GM19238 (cell line): ENCODE measurements around the gene CCNT1.
"Not testable (repeated sequence)": the region's sequence is repeated elsewhere in the genome, so short reads cannot be mapped to it uniquely, and the experiment has no call there.

Experiments
- DNase-seq: peaks from one replicate; pipeline ENCODE4 v3.0.0; 2011; ENCODE audit warnings: low spot score; ENCODE audit not compliant: insufficient read length

CCNT1 gene

GRCh38 chr12:48691826-48692487 is 24.6 kb downstream of the CCNT1 start:
- no peak for DNase-seq

GRCh38 chr12:48690990-48691389 is 25.5 kb downstream of the CCNT1 start:
- DNase-seq, result no peak

- DNase-seq, result no peak
These were observed 26.1 kb downstream of the CCNT1 start for GRCh38 chr12:48690436-48690835.

- DNase-seq, result no peak
These were observed 27.7 kb downstream of the CCNT1 start for GRCh38 chr12:48688836-48689235.

GRCh38 chr12:48687592-48687991 is 28.9 kb downstream of the CCNT1 start:
- no peak for DNase-seq

GRCh38 chr12:48686615-48687334 is 29.7 kb downstream of the CCNT1 start:
- no peak for DNase-seq

GRCh38 chr12:48686037-48686595 is 30.4 kb downstream of the CCNT1 start:
- DNase-seq, result no peak

GRCh38 chr12:48683534-48683933 is 33.0 kb downstream of the CCNT1 start:
- no peak for DNase-seq

- DNase-seq, result no peak
These were observed 33.6 kb downstream of the CCNT1 start for GRCh38 chr12:48682927-48683326.

GRCh38 chr12:48682533-48682905 is 34.0 kb downstream of the CCNT1 start:
- not testable (repeated sequence) for DNase-seq

GRCh38 chr12:48681710-48682532 is 34.6 kb downstream of the CCNT1 start, which contains the start of gene KANSL2:
KANSL2 (minus strand) TSS chr12:48682238; CDS start chr12:48681632, 606 bp downstream.
- DNase-seq, result peak; percentile 94

GRCh38 chr12:48681399-48681709 is 35.2 kb downstream of the CCNT1 start:
- DNase-seq, result peak; percentile 16

- DNase-seq, result no peak
These were observed 35.6 kb downstream of the CCNT1 start for GRCh38 chr12:48680861-48681260.

GRCh38 chr12:48678551-48679185 is 37.8 kb downstream of the CCNT1 start:
- no peak for DNase-seq

GRCh38 chr12:48671231-48671856 is 45.2 kb downstream of the CCNT1 start:
- DNase-seq, result no peak

GRCh38 chr12:48668996-48669395 is 47.5 kb downstream of the CCNT1 start:
- no peak for DNase-seq

GRCh38 chr12:48659863-48660262 is 56.6 kb downstream of the CCNT1 start:
- DNase-seq, result no peak

- no peak for DNase-seq
These were observed 64.8 kb downstream of the CCNT1 start for GRCh38 chr12:48651681-48652080.

- DNase-seq, result not testable (repeated sequence)
These were observed 71.2 kb downstream of the CCNT1 start for GRCh38 chr12:48645354-48645753.

GRCh38 chr12:48643011-48643410 is 73.5 kb downstream of the CCNT1 start:
- DNase-seq, result no peak
